Progenitor cell of endocrine pancreas (in vitro differentiated cells): Measurements from ENCODE around the gene ZNF565. TPM values are rescaled to one million over a fixed set of nuclear protein-coding genes. Genes with fewer than 3 reads are reported as not detected.
"Not testable (repeated sequence)": the region's sequence is repeated elsewhere in the genome, so short reads cannot be mapped to it uniquely, and the experiment has no call there.

Experiments used
- DNase-seq: peaks from one replicate; pipeline ENCODE4 v3.0.0; 2021; ENCODE audit warnings: low spot score; ENCODE audit not compliant: unreplicated experiment
- H3K27ac Mint-ChIP-seq: 2 replicates; pipeline ENCODE4 v1.8.0; 2021; ENCODE audit warnings: mild to moderate bottlenecking, moderate library complexity, mixed read lengths
- H3K27me3 Mint-ChIP-seq: 2 replicates; pipeline ENCODE4 v1.8.0; 2021; ENCODE audit warnings: mixed read lengths
- H3K36me3 Mint-ChIP-seq: 2 replicates; pipeline ENCODE4 v1.8.0; 2022; ENCODE audit warnings: mixed read lengths; ENCODE audit not compliant: insufficient read depth
- H3K4me1 Mint-ChIP-seq: 2 replicates; pipeline ENCODE4 v1.8.0; 2021; ENCODE audit warnings: low read depth, mixed read lengths
- H3K4me3 Mint-ChIP-seq: 2 replicates; pipeline ENCODE4 v1.8.0; 2021; ENCODE audit warnings: low read depth, mild to moderate bottlenecking, moderate library complexity, mixed read lengths
- H3K9me3 Mint-ChIP-seq: 2 replicates; pipeline ENCODE4 v1.8.0; 2021; ENCODE audit warnings: low read depth, mixed read lengths
- total RNA-seq: library from RNA; stranded (reverse); gene quantifications from 2 replicates; pipeline ENCODE4 v1.2.1, GENCODE V29; 2021
- TF ChIP-seq, protein P1 (sequence below): fragments of 200-600 bp; sonication (generic); IDR thresholded peaks from one replicate; pipeline ENCODE4 v1.5.0; 2021; ENCODE audit warnings: antibody characterized with exemption, mild to moderate bottlenecking; ENCODE audit not compliant: unreplicated experiment

The ZNF565 gene
- total RNA-seq, 1 donor from 2014 or later: 8.2 TPM

GRCh38 chr19:36246006-36246481 lies 31.6 kb upstream of the ZNF565 start:
- Mint-ChIP-seq H3K4me3 (peak overlapping the region; percentile 79), H3K27me3 (peaks cover 17% of the 10 kb centered on the region), H3K4me1 (peaks cover 5% of the 10 kb centered on the region), H3K27ac (no peak overlapping the region), H3K36me3 (no peaks in the 10 kb centered on the region), H3K9me3 (no peaks in the 10 kb centered on the region)
- TF ChIP-seq, protein P1, sequence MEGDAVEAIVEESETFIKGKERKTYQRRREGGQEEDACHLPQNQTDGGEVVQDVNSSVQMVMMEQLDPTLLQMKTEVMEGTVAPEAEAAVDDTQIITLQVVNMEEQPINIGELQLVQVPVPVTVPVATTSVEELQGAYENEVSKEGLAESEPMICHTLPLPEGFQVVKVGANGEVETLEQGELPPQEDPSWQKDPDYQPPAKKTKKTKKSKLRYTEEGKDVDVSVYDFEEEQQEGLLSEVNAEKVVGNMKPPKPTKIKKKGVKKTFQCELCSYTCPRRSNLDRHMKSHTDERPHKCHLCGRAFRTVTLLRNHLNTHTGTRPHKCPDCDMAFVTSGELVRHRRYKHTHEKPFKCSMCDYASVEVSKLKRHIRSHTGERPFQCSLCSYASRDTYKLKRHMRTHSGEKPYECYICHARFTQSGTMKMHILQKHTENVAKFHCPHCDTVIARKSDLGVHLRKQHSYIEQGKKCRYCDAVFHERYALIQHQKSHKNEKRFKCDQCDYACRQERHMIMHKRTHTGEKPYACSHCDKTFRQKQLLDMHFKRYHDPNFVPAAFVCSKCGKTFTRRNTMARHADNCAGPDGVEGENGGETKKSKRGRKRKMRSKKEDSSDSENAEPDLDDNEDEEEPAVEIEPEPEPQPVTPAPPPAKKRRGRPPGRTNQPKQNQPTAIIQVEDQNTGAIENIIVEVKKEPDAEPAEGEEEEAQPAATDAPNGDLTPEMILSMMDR: no peak
- DNase-seq: no peak

GRCh38 chr19:36245210-36246005 lies 30.9 kb upstream of the ZNF565 start:
- no peaks in the 10 kb centered on the region for H3K9me3 Mint-ChIP-seq
- no peaks in the 10 kb centered on the region for H3K36me3 Mint-ChIP-seq
- H3K27me3 Mint-ChIP-seq: peaks cover 17% of the 10 kb centered on the region
- H3K27ac Mint-ChIP-seq: peak overlapping the region; percentile 89
- DNase-seq: peak; percentile 37
- TF ChIP-seq, protein P1: peak; percentile 52
- H3K4me3 Mint-ChIP-seq: peak overlapping the region; percentile 79
- H3K4me1 Mint-ChIP-seq: peaks cover 5% of the 10 kb centered on the region

GRCh38 chr19:36244066-36244465 lies 29.6 kb upstream of the ZNF565 start:
- TF ChIP-seq, protein P1: no peak
- Mint-ChIP-seq H3K4me3 (no peak overlapping the region), H3K9me3 (no peaks in the 10 kb centered on the region), H3K27me3 (peaks cover 17% of the 10 kb centered on the region), H3K4me1 (peaks cover 5% of the 10 kb centered on the region), H3K27ac (no peak overlapping the region), H3K36me3 (peaks cover 6% of the 10 kb centered on the region)
- DNase-seq: no peak

DNA sequence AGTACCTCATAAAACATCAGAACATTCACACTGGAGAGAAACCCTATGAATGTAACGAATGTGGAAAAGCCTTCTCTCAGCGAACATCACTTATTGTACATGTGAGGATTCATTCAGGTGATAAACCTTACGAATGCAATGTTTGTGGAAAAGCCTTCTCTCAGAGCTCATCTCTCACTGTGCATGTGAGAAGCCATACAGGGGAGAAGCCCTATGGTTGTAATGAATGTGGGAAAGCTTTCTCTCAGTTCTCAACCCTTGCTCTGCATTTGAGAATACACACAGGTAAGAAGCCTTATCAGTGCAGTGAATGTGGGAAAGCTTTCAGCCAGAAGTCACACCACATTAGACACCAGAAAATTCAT lies 22.5 kb upstream of the ZNF565 start:
- Mint-ChIP-seq H3K36me3 (peaks cover 54% of the 10 kb centered on the region), H3K4me1 (peaks cover 7% of the 10 kb centered on the region), H3K9me3 (no peaks in the 10 kb centered on the region), H3K27me3 (no peaks in the 10 kb centered on the region), H3K4me3 (no peak overlapping the region), H3K27ac (no peak overlapping the region)
- TF ChIP-seq, protein P1: no peak
- DNase-seq: no peak

- Mint-ChIP-seq H3K36me3 (peaks cover 56% of the 10 kb centered on the region), H3K9me3 (no peaks in the 10 kb centered on the region), H3K4me3 (no peak overlapping the region), H3K4me1 (peaks cover 7% of the 10 kb centered on the region), H3K27ac (no peak overlapping the region), H3K27me3 (no peaks in the 10 kb centered on the region)
- TF ChIP-seq, protein P1: no peak
- no peak for DNase-seq
Measured at GRCh38 chr19:36236304-36236945, 22.0 kb upstream of the ZNF565 start.

DNA sequence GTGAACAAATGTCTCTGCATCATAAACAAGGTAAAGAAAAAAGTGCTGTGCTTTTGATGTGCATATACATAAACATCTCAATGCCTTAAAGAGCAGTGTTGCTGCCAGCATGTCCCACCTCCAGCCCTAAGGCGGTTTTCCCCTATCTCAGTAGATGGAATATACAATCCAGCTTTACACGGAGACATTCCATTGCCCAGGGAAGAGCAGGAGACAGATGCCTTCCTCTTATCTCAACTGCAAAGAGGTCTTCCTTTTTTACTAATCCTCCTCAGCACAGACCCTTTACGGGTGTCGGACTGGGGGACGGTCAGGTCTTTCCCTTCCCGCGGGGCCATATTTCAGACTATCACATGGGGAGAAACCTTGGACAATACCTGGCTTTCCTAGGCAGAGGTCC lies 19.2 kb upstream of the ZNF565 start:
- not testable (repeated sequence) for H3K9me3 Mint-ChIP-seq
- H3K27ac Mint-ChIP-seq: peak overlapping the region; percentile 44

More for the DNA sequence above, 19.2 kb upstream of the ZNF565 start:
- DNase-seq, H3K27me3 Mint-ChIP-seq, H3K4me3 Mint-ChIP-seq, H3K4me1 Mint-ChIP-seq: not testable (repeated sequence)
- H3K36me3 Mint-ChIP-seq: peaks cover 61% of the 10 kb centered on the region
